Measurements from ENCODE around the gene PRUNE1.

GRCh38 chr1:151047591-151047924 is 39.3 kb downstream of the PRUNE1 start, which contains the start of gene C1orf56:
- TF ChIP-seq POLR2A (IDR thresholded peaks at IDR 0.05) (peak; percentile 8 to 69), CTCF (IDR thresholded peaks at IDR 0.05) (no peak)
